OCI-LY1 (cell line): ENCODE results near the gene CRAT.

Source experiments
- H2AFZ ChIP-seq: fragments of 200-600 bp; sonication (generic), shearing (Covaris generic); 2 replicates; pipeline ENCODE4 v1.6.0; 2014; ENCODE audit warnings: antibody characterized with exemption, mild to moderate bottlenecking, low read length
- H3F3A ChIP-seq: fragments of 200-600 bp; sonication (generic), shearing (Covaris generic); 2 replicates; pipeline ENCODE4 v1.6.0; 2014; ENCODE audit warnings: mild to moderate bottlenecking, antibody characterized with exemption, low read length, moderate library complexity; ENCODE audit not compliant: insufficient read depth
- H3K27ac ChIP-seq: fragments of 200-600 bp; sonication (generic); 2 replicates; pipeline ENCODE4 v1.5.1; 2014; ENCODE audit warnings: low read length, mixed run types, mild to moderate bottlenecking, low read depth; ENCODE audit not compliant: poor library complexity, severe bottlenecking
- H3K27me3 ChIP-seq: fragments of 200-600 bp; sonication (generic); 2 replicates; pipeline ENCODE4 v1.6.0; 2014; ENCODE audit warnings: antibody characterized with exemption, mild to moderate bottlenecking, low read length, moderate library complexity; ENCODE audit not compliant: insufficient read depth
- H3K36me3 ChIP-seq: fragments of 200-600 bp; sonication (generic); 2 replicates; pipeline ENCODE4 v1.6.1; 2014; ENCODE audit warnings: mild to moderate bottlenecking, antibody characterized with exemption, low read length, moderate library complexity, mixed read lengths; ENCODE audit not compliant: insufficient read depth
- H3K4me1 ChIP-seq: fragments of 200-600 bp; sonication (generic); 2 replicates; pipeline ENCODE4 v1.5.1; 2014; ENCODE audit warnings: mild to moderate bottlenecking, low read length, moderate library complexity; ENCODE audit not compliant: insufficient read depth, severe bottlenecking
- H3K4me2 ChIP-seq: fragments of 200-600 bp; sonication (generic), shearing (Covaris generic); 2 replicates; pipeline ENCODE4 v1.6.1; 2014; ENCODE audit warnings: low read length
- H3K4me3 ChIP-seq: fragments of 200-600 bp; sonication (generic); 2 replicates; pipeline ENCODE4 v1.5.1; 2014; ENCODE audit warnings: low read length, low read depth, mild to moderate bottlenecking, mixed read lengths; ENCODE audit not compliant: poor library complexity, severe bottlenecking
- H3K79me2 ChIP-seq: fragments of 200-600 bp; shearing (Covaris generic); 2 replicates; pipeline ENCODE4 v1.6.1; 2016; ENCODE audit warnings: mixed run types, low read length, mixed read lengths; ENCODE audit not compliant: insufficient read depth
- H3K9ac ChIP-seq: fragments of 200-600 bp; sonication (generic), shearing (Covaris generic); 2 replicates; pipeline ENCODE4 v1.6.1; 2014; ENCODE audit warnings: mild to moderate bottlenecking, low read length, mixed read lengths
- H3K9me2 ChIP-seq: fragments of 200-600 bp; sonication (generic), shearing (Covaris generic); 2 replicates; pipeline ENCODE4 v1.6.1; 2014; ENCODE audit warnings: low read depth, mild to moderate bottlenecking, low read length, mixed read lengths
- H3K9me3 ChIP-seq: fragments of 200-600 bp; shearing (Covaris generic); 2 replicates; pipeline ENCODE4 v1.6.1; 2014; ENCODE audit warnings: low read length, mixed read lengths
- H4K20me1 ChIP-seq: fragments of 200-600 bp; sonication (generic), shearing (Covaris generic); 2 replicates; pipeline ENCODE4 v1.6.0; 2016; ENCODE audit warnings: mild to moderate bottlenecking, low read length; ENCODE audit not compliant: insufficient read depth
- CTCF ChIP-seq: fragments of 200-600 bp; sonication (generic), shearing (Covaris generic); IDR thresholded peaks from 2 replicates; pipeline ENCODE4 v1.5.1; 2017; ENCODE audit warnings: mild to moderate bottlenecking, antibody characterized with exemption, low read length, moderate library complexity, mixed read lengths
- EZH2 ChIP-seq: fragments of 200-600 bp; sonication (generic), shearing (Covaris generic); IDR thresholded peaks from 2 replicates; pipeline ENCODE4 v1.8.0; 2017; ENCODE audit warnings: borderline replicate concordance, mixed run types, mild to moderate bottlenecking, antibody characterized with exemption, low read length, moderate library complexity, mixed read lengths

CRAT gene

GRCh38 chr9:129073404-129073803, 37.2 kb downstream of the CRAT start:
- no peaks in the 10 kb centered on the region for H3K27me3 ChIP-seq
- H3K27ac ChIP-seq, result no peak overlapping the region
- peaks cover 14% of the 10 kb centered on the region for H3K4me1 ChIP-seq
- H3F3A ChIP-seq, result no peaks in the 10 kb centered on the region
- no peaks in the 10 kb centered on the region for H3K9me2 ChIP-seq
- H3K4me2 ChIP-seq, result no peak overlapping the region
- no peaks in the 10 kb centered on the region for H3K9me3 ChIP-seq
- no peak overlapping the region for H3K4me3 ChIP-seq
- no peak for TF ChIP-seq CTCF
- no peak overlapping the region for H2AFZ ChIP-seq
- H3K9ac ChIP-seq, result no peak overlapping the region
- H3K79me2 ChIP-seq, result no peaks in the 10 kb centered on the region
- H3K36me3 ChIP-seq, result peaks cover 18% of the 10 kb centered on the region; the same call in 1 of the 2 replicates
- no peaks in the 10 kb centered on the region for H4K20me1 ChIP-seq

- H3K9me2 ChIP-seq, result no peaks in the 10 kb centered on the region
- no peak overlapping the region for H2AFZ ChIP-seq
- no peaks in the 10 kb centered on the region for H3K27me3 ChIP-seq
- no peak for TF ChIP-seq CTCF
- H3K4me1 ChIP-seq, result peaks cover 16% of the 10 kb centered on the region
- no peak overlapping the region for H3K27ac ChIP-seq
- H3K9ac ChIP-seq, result no peak overlapping the region
- peaks cover 31% of the 10 kb centered on the region; the same call in 1 of the 2 replicates for H3K36me3 ChIP-seq
- no peaks in the 10 kb centered on the region for H4K20me1 ChIP-seq
- H3K4me3 ChIP-seq, result no peak overlapping the region
- no peaks in the 10 kb centered on the region for H3K79me2 ChIP-seq
- H3K4me2 ChIP-seq, result no peak overlapping the region
- H3F3A ChIP-seq, result no peaks in the 10 kb centered on the region
- H3K9me3 ChIP-seq, result no peaks in the 10 kb centered on the region
Measured at GRCh38 chr9:129072171-129072570, 38.4 kb downstream of the CRAT start.

- Histone ChIP-seq H3K4me1 (peaks cover 16% of the 10 kb centered on the region), H3K27me3 (no peaks in the 10 kb centered on the region), H3K9me2 (no peaks in the 10 kb centered on the region), H3K36me3 (peaks cover 31% of the 10 kb centered on the region; the same call in 1 of the 2 replicates), H3F3A (no peaks in the 10 kb centered on the region), H3K4me2 (no peak overlapping the region), H3K27ac (no peak overlapping the region), H4K20me1 (no peaks in the 10 kb centered on the region), H2AFZ (no peak overlapping the region), H3K79me2 (no peaks in the 10 kb centered on the region), H3K9me3 (no peaks in the 10 kb centered on the region), H3K4me3 (no peak overlapping the region), H3K9ac (no peak overlapping the region)
- TF ChIP-seq EZH2 (no peak), CTCF (no peak)
Measured at GRCh38 chr9:129071526-129072126, 39.0 kb downstream of the CRAT start.
